ENCODE data around the gene CNOT8.

- no peak for TF ChIP-seq SP1 (IDR thresholded peaks at IDR 0.05)
- TF ChIP-seq LEF1 (IDR thresholded peaks at IDR 0.05; ENCODE audit: borderline replicate concordance) = no peak
- no peak for TF ChIP-seq FOXM1 (IDR thresholded peaks at IDR 0.05; ENCODE audit: borderline replicate concordance)
- no peak for TF ChIP-seq ARNT (IDR thresholded peaks at IDR 0.05)
- TF ChIP-seq PKNOX1 (IDR thresholded peaks at IDR 0.05) = no peak
Measured at GRCh38 chr5:154862766-154863165, 4.3 kb downstream of the CNOT8 start.

All from HEK293T (cell line).